H9 (cell line): ENCODE measurements around the gene F9. TPM values are rescaled to one million over a fixed set of nuclear protein-coding genes. Genes with fewer than 3 reads are reported as not detected.

Experiments
- DNase-seq: peaks from one replicate; pipeline ENCODE4 v3.0.0-alpha.2; 2017
- H2AFZ ChIP-seq: one replicate; pipeline ENCODE4 v1.6.1; 2013; ENCODE audit warnings: mild to moderate bottlenecking, low read length, control low read depth, moderate library complexity
- H2AK5ac ChIP-seq: 2 replicates; pipeline ENCODE4 v1.6.1; 2013; ENCODE audit warnings: low read length, control low read depth, mixed read lengths; ENCODE audit not compliant: insufficient read length
- H2BK120ac ChIP-seq: one replicate; pipeline ENCODE4 v1.6.1; 2013; ENCODE audit warnings: low read depth, mild to moderate bottlenecking, low read length, control low read depth, inconsistent platforms; ENCODE audit not compliant: poor library complexity, severe bottlenecking
- H2BK12ac ChIP-seq: 2 replicates; pipeline ENCODE4 v1.6.1; 2013; ENCODE audit warnings: low read length, control low read depth, mixed read lengths, low read depth; ENCODE audit not compliant: insufficient read length
- H2BK15ac ChIP-seq: 2 replicates; pipeline ENCODE4 v1.6.1; 2013; ENCODE audit warnings: low read depth, low read length, control low read depth
- H2BK20ac ChIP-seq: one replicate; pipeline ENCODE4 v1.6.1; 2013; ENCODE audit warnings: low read depth, mild to moderate bottlenecking, low read length, control low read depth, inconsistent platforms; ENCODE audit not compliant: poor library complexity, severe bottlenecking
- H2BK5ac ChIP-seq: 2 replicates; pipeline ENCODE4 v1.6.1; 2013; ENCODE audit warnings: low read length, control low read depth, mixed read lengths; ENCODE audit not compliant: insufficient read length
- H3K14ac ChIP-seq: 2 replicates; pipeline ENCODE4 v1.6.1; 2013; ENCODE audit warnings: low read length, control low read depth; ENCODE audit not compliant: insufficient read depth
- H3K18ac ChIP-seq: 2 replicates; pipeline ENCODE4 v1.6.1; 2013; ENCODE audit warnings: low read depth, mild to moderate bottlenecking, mixed read lengths, low read length, control low read depth; ENCODE audit not compliant: insufficient read length
- H3K23ac ChIP-seq: 2 replicates; pipeline ENCODE4 v1.6.1; 2013; ENCODE audit warnings: low read length, control low read depth, mixed read lengths, low read depth; ENCODE audit not compliant: insufficient read length
- H3K23me2 ChIP-seq: 2 replicates; pipeline ENCODE4 v1.6.1; 2013; ENCODE audit warnings: low read depth, mild to moderate bottlenecking, mixed read lengths, low read length, control low read depth; ENCODE audit not compliant: insufficient read length, poor library complexity, severe bottlenecking
- H3K27ac ChIP-seq: 2 replicates; pipeline ENCODE4 v1.5.1; 2013; ENCODE audit warnings: low read length, control low read depth, mixed read lengths, low read depth; ENCODE audit not compliant: insufficient read length
- H3K27me3 ChIP-seq: 2 replicates; pipeline ENCODE4 v1.6.1; 2013; ENCODE audit warnings: low read length, control low read depth, inconsistent platforms; ENCODE audit not compliant: insufficient read depth
- H3K4ac ChIP-seq: 2 replicates; pipeline ENCODE4 v1.6.1; 2013; ENCODE audit warnings: low read depth, mild to moderate bottlenecking, control low read depth, inconsistent platforms, low read length, moderate library complexity
- H3K4me1 ChIP-seq: 2 replicates; pipeline ENCODE4 v1.6.1; 2013; ENCODE audit warnings: low read length, control low read depth, inconsistent platforms; ENCODE audit not compliant: insufficient read depth
- H3K4me2 ChIP-seq: 2 replicates; pipeline ENCODE4 v1.6.1; 2013; ENCODE audit warnings: low read length, control low read depth, mixed read lengths; ENCODE audit not compliant: insufficient read length, insufficient read depth
- H3K56ac ChIP-seq: 2 replicates; pipeline ENCODE4 v1.6.1; 2013; ENCODE audit warnings: low read depth, mild to moderate bottlenecking, mixed read lengths, low read length, control low read depth; ENCODE audit not compliant: insufficient read length
- H3K79me1 ChIP-seq: 2 replicates; pipeline ENCODE4 v1.6.1; 2013; ENCODE audit warnings: low read depth, mild to moderate bottlenecking, moderate library complexity, low read length, control low read depth, inconsistent platforms; ENCODE audit not compliant: insufficient read depth, poor library complexity, severe bottlenecking
- H3K79me2 ChIP-seq: 2 replicates; pipeline ENCODE4 v1.6.1; 2013; ENCODE audit warnings: low read length, control low read depth, inconsistent platforms; ENCODE audit not compliant: insufficient read depth
- H3K9ac ChIP-seq: 2 replicates; pipeline ENCODE4 v1.6.1; 2013; ENCODE audit warnings: low read length, control low read depth, mixed read lengths; ENCODE audit not compliant: insufficient read length; ENCODE audit errors: extremely low read depth
- H3K9me3 ChIP-seq: one replicate; pipeline ENCODE4 v1.6.1; 2013; ENCODE audit warnings: low read depth, low read length, inconsistent platforms; ENCODE audit not compliant: control insufficient read depth
- H3T11ph ChIP-seq: one replicate; pipeline ENCODE4 v1.6.1; 2013; ENCODE audit warnings: mild to moderate bottlenecking, low read length, control low read depth, inconsistent platforms
- H4K20me1 ChIP-seq: one replicate; pipeline ENCODE4 v1.6.1; 2013; ENCODE audit not compliant: control insufficient read depth, insufficient read length, insufficient read depth
- H4K5ac ChIP-seq: 2 replicates; pipeline ENCODE4 v1.6.1; 2013; ENCODE audit warnings: low read depth, mild to moderate bottlenecking, mixed read lengths, low read length, control low read depth; ENCODE audit not compliant: insufficient read length
- H4K8ac ChIP-seq: replicated peaks from 2 replicates; pipeline ENCODE4 v1.6.1; 2013; ENCODE audit warnings: low read length, control low read depth, mixed read lengths, low read depth; ENCODE audit not compliant: insufficient read length
- H4K91ac ChIP-seq: 2 replicates; pipeline ENCODE4 v1.6.1; 2013; ENCODE audit warnings: low read depth, mild to moderate bottlenecking, moderate library complexity, mixed read lengths, low read length, control low read depth; ENCODE audit not compliant: insufficient read length
- H3K27ac Mint-ChIP-seq, 3 experiments: 2 replicates in 2 of 3; 3 replicates in 1 of 3; pipeline ENCODE4 v1.8.0; 2020 to 2021; ENCODE audit warnings: mixed read lengths in 3 of 3, mild to moderate bottlenecking in 1 of 3, moderate library complexity in 1 of 3
- H3K27me3 Mint-ChIP-seq: 2 replicates; pipeline ENCODE4 v1.8.0; 2021; ENCODE audit warnings: low read depth, mild to moderate bottlenecking, moderate library complexity, mixed read lengths
- H3K36me3 Mint-ChIP-seq, 3 experiments: 2 replicates in 2 of 3; 3 replicates in 1 of 3; pipeline ENCODE4 v1.8.0; 2020 to 2021; ENCODE audit warnings: low read depth in 3 of 3, mixed read lengths in 3 of 3; ENCODE audit not compliant: insufficient read depth in 1 of 3
- H3K4me1 Mint-ChIP-seq, 2 experiments: 2 replicates each; pipeline ENCODE4 v1.8.0; 2020; ENCODE audit warnings: mixed read lengths in 2 of 2
- H3K4me3 Mint-ChIP-seq, 2 experiments: 2 replicates in 1 of 2; 3 replicates in 1 of 2; pipeline ENCODE4 v1.8.0; 2020 to 2021; ENCODE audit warnings: mild to moderate bottlenecking in 2 of 2, mixed read lengths in 2 of 2, moderate library complexity in 1 of 2
- H3K9me3 Mint-ChIP-seq, 2 experiments: 2 replicates in 1 of 2; 3 replicates in 1 of 2; pipeline ENCODE4 v1.8.0; 2020; ENCODE audit warnings: mild to moderate bottlenecking in 2 of 2, mixed read lengths in 2 of 2, moderate library complexity in 1 of 2
- total RNA-seq: library from RNA; stranded (reverse); gene quantifications from 2 replicates; pipeline ENCODE4 v1.2.1, GENCODE V29; 2021
- TF ChIP-seq, protein P1 (sequence below): fragments of 200-600 bp; sonication (generic); conservative IDR thresholded peaks from 3 replicates; pipeline ENCODE4 v1.8.0; 2021; ENCODE audit warnings: antibody characterized with exemption, mild to moderate bottlenecking

The F9 gene
- total RNA-seq, 1 experiment from 2014 or later: not detected

DNA sequence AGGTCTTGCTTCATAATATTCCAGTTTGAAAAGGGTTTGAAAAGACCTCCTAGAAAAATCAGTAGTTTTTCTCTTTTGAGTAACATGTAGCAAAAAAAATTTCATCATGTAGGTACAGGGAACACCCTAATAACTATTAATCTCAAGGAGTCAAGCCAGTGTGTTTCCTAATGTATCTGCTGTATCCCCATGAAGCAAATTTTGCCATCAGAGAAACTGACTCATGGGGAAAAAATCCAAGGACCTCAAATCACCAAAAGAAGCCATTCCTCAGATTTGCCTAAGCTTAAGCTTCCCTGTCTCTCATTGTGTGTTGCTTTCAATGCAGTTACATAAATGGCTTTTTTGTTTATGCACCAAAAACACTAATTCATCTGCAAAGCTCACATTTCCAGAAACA, 29.7 kb downstream of the F9 start:
- no peaks in the 10 kb centered on the region for H3K27me3 ChIP-seq
- no peak overlapping the region for H3T11ph ChIP-seq
- no peaks in the 10 kb centered on the region for H4K20me1 ChIP-seq
- H2AFZ ChIP-seq: no peak overlapping the region
- H4K8ac ChIP-seq: no peak overlapping the region
- H3K27ac Mint-ChIP-seq: no peak overlapping the region
- H3K9me3 Mint-ChIP-seq: peaks cover 0 to 32% of the 10 kb centered on the region in 2 experiments; a peak in 2 of 5 replicates
- no peaks in the 10 kb centered on the region for H3K79me1 ChIP-seq
- no peaks in the 10 kb centered on the region for H3K79me2 ChIP-seq
- H2BK120ac ChIP-seq: no peak overlapping the region
- no peaks in the 10 kb centered on the region for H3K23me2 ChIP-seq
- H3K36me3 Mint-ChIP-seq: no peaks in the 10 kb centered on the region
- H4K5ac ChIP-seq: no peak overlapping the region
- no peak overlapping the region for H3K18ac ChIP-seq
- H3K56ac ChIP-seq: no peak overlapping the region
- H3K4ac ChIP-seq: no peak overlapping the region
- H2BK12ac ChIP-seq: no peak overlapping the region
- no peaks in the 10 kb centered on the region for H3K4me1 ChIP-seq
- no peak overlapping the region for H3K14ac ChIP-seq
- no peaks in the 10 kb centered on the region for H3K9me3 ChIP-seq
- H3K4me2 ChIP-seq: no peak overlapping the region
- no peak overlapping the region for H3K9ac ChIP-seq
- no peak overlapping the region for H3K27ac ChIP-seq
- no peak for DNase-seq
- no peak overlapping the region for H4K91ac ChIP-seq
- no peak overlapping the region for H2BK5ac ChIP-seq
- peaks cover 0 to 7% of the 10 kb centered on the region in 2 experiments; a peak in 2 of 4 replicates for H3K4me1 Mint-ChIP-seq
- H3K27me3 Mint-ChIP-seq: no peaks in the 10 kb centered on the region
- no peak overlapping the region for H2BK15ac ChIP-seq
- H2BK20ac ChIP-seq: no peak overlapping the region
- H2AK5ac ChIP-seq: no peak overlapping the region
- H3K23ac ChIP-seq: no peak overlapping the region
- H3K4me3 Mint-ChIP-seq: no peak overlapping the region
- TF ChIP-seq, protein P1, sequence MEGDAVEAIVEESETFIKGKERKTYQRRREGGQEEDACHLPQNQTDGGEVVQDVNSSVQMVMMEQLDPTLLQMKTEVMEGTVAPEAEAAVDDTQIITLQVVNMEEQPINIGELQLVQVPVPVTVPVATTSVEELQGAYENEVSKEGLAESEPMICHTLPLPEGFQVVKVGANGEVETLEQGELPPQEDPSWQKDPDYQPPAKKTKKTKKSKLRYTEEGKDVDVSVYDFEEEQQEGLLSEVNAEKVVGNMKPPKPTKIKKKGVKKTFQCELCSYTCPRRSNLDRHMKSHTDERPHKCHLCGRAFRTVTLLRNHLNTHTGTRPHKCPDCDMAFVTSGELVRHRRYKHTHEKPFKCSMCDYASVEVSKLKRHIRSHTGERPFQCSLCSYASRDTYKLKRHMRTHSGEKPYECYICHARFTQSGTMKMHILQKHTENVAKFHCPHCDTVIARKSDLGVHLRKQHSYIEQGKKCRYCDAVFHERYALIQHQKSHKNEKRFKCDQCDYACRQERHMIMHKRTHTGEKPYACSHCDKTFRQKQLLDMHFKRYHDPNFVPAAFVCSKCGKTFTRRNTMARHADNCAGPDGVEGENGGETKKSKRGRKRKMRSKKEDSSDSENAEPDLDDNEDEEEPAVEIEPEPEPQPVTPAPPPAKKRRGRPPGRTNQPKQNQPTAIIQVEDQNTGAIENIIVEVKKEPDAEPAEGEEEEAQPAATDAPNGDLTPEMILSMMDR: no peak
